ENCODE data around the gene SLC17A9.
"Not testable (repeated sequence)": the region's sequence is repeated elsewhere in the genome, so short reads cannot be mapped to it uniquely, and the experiment has no call there.

SLC17A9 gene

GRCh38 chr20:62957136-62958117 lies 4.9 kb downstream of the SLC17A9 start:
- no peak for DNase-seq

DNA sequence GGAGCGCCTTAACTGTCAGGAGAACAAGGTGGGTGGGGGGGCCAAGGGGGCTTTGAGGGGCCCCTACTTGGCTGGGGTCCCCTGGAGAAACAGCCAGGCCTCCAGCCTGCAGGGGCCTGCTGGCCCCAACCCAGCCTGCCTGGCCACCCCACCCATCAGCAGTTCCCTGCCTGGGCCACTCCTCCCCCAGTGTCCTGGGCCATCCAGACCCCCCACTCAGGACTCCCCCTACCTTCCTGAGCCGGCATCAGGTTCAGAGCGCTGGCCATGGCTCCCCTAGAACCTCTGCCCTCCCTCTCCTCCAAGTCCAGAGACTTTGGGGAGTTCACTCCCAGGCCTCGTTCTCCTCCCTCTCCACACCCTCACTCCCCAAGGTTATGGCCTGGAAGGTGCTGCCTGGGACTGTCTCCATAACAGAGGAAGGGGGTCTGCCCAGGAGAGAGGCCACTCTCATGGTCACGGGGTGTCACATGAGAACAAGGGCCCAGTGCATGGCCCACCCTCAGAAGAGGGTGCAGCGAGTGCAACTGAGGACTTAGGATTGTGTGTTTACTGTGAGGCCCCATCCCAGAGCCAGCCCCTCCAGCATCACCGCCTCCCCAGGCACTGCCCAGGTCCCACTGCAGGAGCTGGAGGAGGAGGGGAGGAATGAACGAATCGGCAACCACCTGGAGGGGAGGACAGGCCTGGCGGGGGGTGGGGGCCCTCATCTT lies 6.0 kb downstream of the SLC17A9 start:
- DNase-seq = no peak

DNA sequence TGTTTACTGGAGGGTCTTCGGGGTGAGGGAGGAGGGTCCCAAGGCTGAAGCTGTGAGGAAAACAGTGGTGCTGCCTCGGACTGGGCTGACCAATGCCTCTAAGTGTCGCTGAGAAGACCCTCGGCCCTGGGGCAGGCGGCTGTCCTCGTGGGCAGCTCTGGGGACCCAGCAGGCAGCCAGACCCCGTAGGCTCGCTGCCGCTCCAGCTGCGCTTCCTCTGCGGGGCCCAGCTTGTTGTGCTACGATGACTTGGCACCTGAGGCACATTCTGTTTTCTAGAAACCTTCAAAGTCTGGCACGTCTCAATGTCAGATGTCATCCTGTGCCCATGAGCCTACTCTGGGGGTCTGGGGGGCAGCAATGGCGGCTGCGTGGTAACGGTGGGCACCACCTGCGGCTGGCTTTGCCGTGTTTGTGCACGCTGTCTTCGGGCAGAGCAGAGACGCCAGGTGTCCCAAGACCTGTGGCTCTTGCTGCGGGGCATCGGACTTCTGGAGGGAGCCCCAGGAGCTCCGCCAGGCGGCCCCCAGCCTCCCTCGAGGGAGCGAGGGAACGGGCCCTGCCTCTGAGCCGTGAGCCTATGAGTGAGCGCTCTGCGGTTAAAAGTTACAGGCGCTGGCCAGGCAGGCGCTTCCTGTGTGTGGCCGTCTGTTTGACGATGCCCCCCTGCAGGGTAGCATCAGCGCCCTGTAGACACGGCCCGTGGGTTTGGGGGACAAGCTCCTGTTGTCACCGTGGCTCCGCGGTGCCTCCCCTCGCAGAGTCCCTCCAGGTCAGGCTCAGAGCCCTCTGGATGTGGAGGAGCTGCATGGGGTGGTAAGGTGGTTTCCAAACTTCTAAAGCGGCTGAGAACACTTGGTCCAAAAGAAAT lies 6.8 kb downstream of the SLC17A9 start:
- DNase-seq = no peak

GRCh38 chr20:62959998-62960436 lies 7.5 kb downstream of the SLC17A9 start:
- no peak for DNase-seq

DNA sequence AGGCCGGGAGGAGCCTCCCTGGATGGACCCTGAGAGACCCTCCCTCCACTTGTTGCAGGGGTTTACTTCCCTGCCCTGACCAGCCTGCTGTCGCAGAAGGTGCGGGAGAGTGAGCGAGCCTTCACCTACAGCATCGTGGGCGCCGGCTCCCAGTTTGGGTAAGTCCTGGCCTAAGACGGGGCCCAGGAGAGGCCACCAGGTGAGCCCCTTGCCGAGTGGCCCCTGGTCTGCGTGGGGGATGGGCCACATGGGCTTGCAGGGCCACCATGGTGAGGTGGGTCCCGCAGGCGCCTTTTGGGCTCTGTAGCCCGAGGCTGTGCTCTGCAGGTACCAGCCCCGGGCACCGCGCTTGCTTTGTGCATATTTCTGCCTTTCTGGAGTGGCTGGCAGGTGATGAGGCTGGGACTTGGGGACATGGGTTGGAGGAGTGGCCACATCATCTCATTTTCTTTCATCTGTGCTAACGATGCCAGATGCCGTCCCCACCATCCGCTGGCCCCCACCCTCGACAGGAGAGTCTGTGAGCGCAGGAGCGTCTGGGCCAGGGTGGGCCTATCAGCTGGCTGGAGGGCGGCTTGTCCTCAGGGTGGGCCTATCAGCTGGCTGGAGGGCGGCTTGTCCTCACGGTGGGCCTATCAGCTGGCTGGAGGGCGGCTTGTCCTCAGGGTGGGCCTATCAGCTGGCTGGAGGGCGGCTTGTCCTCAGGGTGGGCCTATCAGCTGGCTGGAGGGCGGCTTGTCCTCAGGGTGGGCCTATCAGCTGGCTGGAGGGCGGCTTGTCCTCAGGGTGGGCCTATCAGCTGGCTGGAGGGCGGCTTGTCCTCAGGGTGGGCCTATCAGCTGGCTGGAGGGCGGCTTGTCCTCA lies 8.2 kb downstream of the SLC17A9 start:
- DNase-seq = not testable (repeated sequence)

DNA sequence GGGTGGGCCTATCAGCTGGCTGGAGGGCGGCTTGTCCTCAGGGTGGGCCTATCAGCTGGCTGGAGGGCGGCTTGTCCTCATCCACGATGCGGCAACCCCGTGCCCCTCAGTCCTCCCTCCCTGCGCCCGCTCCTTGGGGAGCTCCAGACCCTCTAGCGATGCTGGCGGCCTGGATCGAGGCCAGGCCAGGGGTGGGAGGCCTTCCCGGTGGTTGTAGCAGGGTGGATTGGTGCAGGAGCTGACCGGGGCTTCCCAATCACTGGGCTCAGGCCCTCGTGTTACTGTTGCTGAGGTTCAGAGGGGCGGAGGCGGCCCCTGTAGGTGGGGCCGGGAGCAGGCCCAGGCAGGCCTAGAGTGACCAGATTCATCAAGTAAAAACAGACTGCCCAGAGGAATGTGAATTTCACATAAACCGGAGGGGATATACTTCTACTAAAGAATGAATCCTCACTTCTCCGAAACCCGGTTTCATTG lies 8.8 kb downstream of the SLC17A9 start:
- DNase-seq = no peak

DNA sequence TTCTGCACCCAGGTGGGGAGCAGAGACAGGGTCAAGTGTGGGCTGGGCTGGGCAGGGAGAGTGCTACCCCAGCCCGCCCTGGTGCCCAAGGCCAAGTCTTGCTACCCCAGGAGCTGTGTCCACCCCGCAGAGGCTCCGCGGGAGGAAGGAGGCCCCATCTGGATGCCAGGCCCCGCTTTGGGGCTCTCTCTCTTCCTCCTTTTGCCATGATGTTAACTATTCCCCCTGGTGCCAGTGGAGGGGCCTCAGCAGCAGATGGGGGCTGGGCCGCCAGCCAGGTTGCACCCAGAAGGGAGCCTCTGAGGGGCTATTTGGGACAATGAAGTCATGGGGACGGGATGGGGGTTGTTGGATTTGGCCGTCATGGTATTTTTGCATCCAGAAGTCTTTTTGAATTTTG lies 9.3 kb downstream of the SLC17A9 start:
- no peak for DNase-seq

- no peak for DNase-seq
Measured at GRCh38 chr20:62962221-62962879, 9.8 kb downstream of the SLC17A9 start.

DNA sequence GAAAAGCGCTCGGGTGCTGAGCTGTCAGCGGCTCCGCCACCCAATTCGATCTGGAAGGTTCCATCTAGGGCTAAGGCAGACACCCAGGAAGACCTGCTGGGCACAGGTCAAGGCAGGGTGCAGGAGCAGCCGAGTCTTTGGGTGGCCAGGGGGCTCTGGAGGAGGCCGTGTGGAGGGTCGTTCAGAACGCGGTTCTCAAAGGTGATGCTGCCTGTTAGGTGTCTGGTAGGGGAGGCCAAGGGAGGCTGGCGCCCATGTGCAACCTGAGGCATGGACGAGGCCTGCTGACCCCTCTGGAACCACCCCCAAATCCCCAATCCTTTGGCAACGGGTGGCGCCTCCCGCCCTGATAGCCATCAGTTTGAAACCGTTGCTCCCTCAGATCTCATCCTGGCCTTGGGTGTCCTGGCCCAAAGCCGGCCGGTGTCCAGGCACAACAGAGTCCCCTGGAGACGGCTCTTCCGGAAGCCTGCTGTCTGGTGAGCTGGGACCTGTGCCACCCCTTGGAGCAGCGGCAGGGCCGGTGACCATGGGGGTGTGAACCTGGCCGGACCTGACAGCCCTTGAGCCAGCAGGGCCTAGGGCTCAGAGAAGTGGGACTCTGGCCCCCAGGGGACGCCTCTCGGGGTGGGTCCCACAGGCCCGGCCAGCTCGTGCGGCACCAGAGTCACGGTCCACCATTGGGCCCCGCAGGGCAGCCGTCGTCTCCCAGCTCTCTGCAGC lies 10.5 kb downstream of the SLC17A9 start:
- DNase-seq = no peak

GRCh38 chr20:62963614-62964397 lies 11.3 kb downstream of the SLC17A9 start:
- no peak for DNase-seq

DNA sequence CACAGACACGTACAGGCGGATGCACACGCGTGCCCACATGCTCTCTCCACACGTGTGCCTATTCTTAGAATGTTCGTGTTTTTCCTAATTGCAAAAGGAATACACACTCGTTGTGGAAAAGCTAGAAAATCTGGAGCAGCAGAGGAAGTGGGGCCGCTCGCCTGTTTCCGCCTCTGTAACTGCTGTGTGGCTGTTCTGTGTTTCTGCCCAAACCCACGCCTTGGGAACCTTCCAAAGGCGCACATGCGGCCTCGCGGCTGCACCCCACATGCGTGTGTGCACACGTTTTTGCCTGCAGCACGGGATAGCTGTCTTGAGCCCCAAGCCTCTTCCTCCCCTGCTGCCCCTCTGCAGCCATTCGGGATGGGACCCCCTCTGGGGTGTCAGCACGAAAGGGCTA lies 12.2 kb downstream of the SLC17A9 start:
- no peak for DNase-seq

- DNase-seq = no peak
Measured at GRCh38 chr20:62965363-62965771, 12.9 kb downstream of the SLC17A9 start.

DNA sequence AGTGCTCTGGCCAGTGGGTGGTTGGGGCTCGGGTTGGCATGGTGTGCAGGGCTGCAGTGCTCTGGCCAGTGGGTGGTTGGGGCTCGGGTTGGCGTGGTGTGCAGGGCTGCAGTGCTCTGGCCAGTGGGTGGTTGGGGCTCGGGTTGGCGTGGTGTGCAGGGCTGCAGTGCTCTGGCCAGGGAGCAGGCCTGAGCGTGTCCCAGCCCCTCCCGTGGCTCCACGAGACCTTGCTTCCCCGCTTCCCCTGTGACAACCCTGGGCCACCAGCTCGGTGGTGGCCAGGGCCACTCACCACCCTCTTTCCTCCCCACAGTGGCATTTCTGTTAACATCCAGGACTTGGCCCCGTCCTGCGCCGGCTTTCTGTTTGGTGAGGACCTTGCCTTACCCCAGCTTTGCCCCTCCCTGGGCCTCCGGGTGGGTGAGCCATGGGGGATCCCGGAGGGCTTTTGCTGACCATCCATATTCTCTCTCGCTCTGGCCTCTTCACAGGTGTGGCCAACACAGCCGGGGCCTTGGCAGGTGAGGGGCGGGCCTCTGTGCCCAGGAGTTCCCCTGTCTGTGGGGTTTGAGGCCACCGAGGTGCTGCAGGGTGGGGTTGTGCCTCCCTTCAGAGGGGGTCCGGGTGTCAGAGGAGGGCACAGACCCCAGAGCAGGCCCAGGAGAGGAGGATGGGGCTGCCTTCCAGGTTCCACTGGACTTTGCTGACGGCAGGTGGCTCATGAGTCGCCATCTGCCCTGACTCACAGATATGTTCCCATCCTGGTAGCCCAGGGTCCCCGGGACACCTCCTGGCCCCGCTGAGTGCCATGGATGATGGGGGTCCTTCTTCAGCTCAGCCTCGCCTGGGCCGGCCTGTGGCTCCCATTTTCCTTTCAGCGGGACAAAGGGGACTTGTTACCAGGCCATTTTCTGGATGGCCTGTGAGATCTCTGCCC lies 14.0 kb downstream of the SLC17A9 start:
- no peak for DNase-seq

GRCh38 chr20:62967149-62967501 lies 14.6 kb downstream of the SLC17A9 start:
- DNase-seq = no peak

DNA sequence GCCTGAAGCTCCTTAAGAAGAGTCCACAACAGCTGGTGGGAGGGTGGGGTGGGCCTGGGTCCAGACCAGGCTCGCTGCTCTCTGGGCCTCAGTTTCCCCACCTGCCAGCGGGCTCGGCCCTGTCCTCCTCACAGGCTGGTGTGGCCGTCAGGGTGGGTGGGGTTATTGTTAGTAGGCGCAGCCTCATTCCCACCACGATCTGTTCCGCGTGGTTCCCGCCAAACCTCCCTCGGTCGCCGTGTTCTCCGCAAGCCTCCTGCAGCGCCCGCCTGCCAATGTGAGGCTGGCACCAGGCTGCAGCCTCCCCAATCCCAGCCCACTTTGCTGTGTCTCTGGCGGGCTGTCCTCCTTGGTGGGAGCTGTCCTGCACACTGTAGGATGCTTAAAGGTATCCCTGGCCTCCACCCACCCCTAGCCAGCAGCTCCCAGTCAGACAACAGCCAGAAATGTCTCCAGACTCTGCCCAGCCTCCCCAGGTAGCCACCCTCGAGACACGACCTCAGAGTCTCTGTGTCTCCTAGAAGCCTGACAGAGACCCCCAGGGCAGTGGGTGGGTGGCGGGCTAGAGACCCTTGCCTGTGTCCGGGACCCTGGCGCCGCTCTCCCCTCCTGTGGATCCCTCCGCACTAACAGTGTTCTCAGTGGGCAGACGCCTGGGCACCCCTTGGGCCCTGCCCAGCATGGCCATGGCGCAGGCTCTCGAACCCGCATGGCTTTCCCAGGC lies 15.3 kb downstream of the SLC17A9 start:
- no peak for DNase-seq

GRCh38 chr20:62968378-62969178 lies 16.1 kb downstream of the SLC17A9 start:
- DNase-seq = no peak

- no peak for DNase-seq
Measured at GRCh38 chr20:62969179-62969760, 16.8 kb downstream of the SLC17A9 start.
